Naive thymus-derived CD4-positive, alpha-beta T cell (primary cell): ENCODE results near the gene KCNK17. TPM values are rescaled to one million over a fixed set of nuclear protein-coding genes. Genes with fewer than 3 reads are reported as not detected.

Source experiments
- ATAC-seq: fragments of 150-1000 bp; cut with Tn5 transposase; 2 replicates; pipeline ENCODE4 v1.10.0; 2021; ENCODE audit warnings: mild to moderate bottlenecking, moderate library complexity
- CTCF ChIA-PET: fragments of 350-600 bp; sonication (Branson Sonifier 250); formaldehyde crosslinking; loops from one replicate; lab custom pipeline; 2021; ENCODE audit warnings: antibody characterized with exemption; lab: Charles Lee
- POLR2A ChIA-PET: fragments of 350-600 bp; sonication (Branson Sonifier 250); formaldehyde crosslinking; loops from one replicate; lab custom pipeline; 2021; ENCODE audit warnings: antibody characterized with exemption, inconsistent platforms; lab: Charles Lee
- DNase-seq, 9 donors: peaks; one replicate each; pipeline versions ENCODE4 v3.0.0 to v3.0.0-alpha.2; 2020 to 2022; ENCODE audit warnings: mixed read lengths in 1 of 9
- H3K27ac ChIP-seq: one replicate; pipeline ENCODE4 v1.7.0; 2013; ENCODE audit warnings: mild to moderate bottlenecking, low read depth, low read length, moderate library complexity
- H3K27me3 ChIP-seq, 2 donors: one replicate each; pipeline ENCODE4 v1.7.0; 2013; ENCODE audit warnings: low read length in 2 of 2, mild to moderate bottlenecking in 2 of 2, moderate library complexity in 2 of 2; ENCODE audit not compliant: control insufficient read depth in 2 of 2, insufficient read depth in 2 of 2
- H3K36me3 ChIP-seq, 3 experiments: 1 replicate in 2 of 3; 2 replicates in 1 of 3; pipeline ENCODE4 v1.7.0; 2013; ENCODE audit warnings: low read length in 3 of 3, mild to moderate bottlenecking in 3 of 3, moderate library complexity in 1 of 3; ENCODE audit not compliant: insufficient read depth in 3 of 3, control insufficient read depth in 2 of 3
- H3K4me1 ChIP-seq, 2 donors: one replicate each; pipeline ENCODE4 v1.7.0; 2013; ENCODE audit warnings: low read length in 2 of 2, mild to moderate bottlenecking in 2 of 2, moderate library complexity in 1 of 2; ENCODE audit not compliant: control insufficient read depth in 2 of 2, insufficient read depth in 2 of 2
- H3K4me3 ChIP-seq: 2 replicates; pipeline ENCODE4 v1.7.0; 2013; ENCODE audit warnings: mild to moderate bottlenecking, low read length
- H3K9me3 ChIP-seq, 3 experiments: 1 replicate in 2 of 3; 2 replicates in 1 of 3; pipeline ENCODE4 v1.7.0; 2013; ENCODE audit warnings: low read length in 3 of 3; ENCODE audit not compliant: control insufficient read depth in 2 of 3
- H3K27ac Mint-ChIP-seq, 9 donors: one replicate each; pipeline ENCODE4 v1.8.0; 2020 to 2022; ENCODE audit warnings: mixed read lengths in 9 of 9, mild to moderate bottlenecking in 8 of 9, moderate library complexity in 5 of 9, inconsistent platforms in 2 of 9
- H3K27me3 Mint-ChIP-seq, 5 donors: one replicate each; pipeline ENCODE4 v1.8.0; 2021 to 2022; ENCODE audit warnings: mixed read lengths in 5 of 5, mild to moderate bottlenecking in 1 of 5
- H3K36me3 Mint-ChIP-seq, 5 donors: one replicate each; pipeline ENCODE4 v1.8.0; 2020 to 2022; ENCODE audit warnings: mixed read lengths in 5 of 5, mild to moderate bottlenecking in 3 of 5, inconsistent platforms in 1 of 5
- H3K4me1 Mint-ChIP-seq, 7 donors: one replicate each; pipeline ENCODE4 v1.8.0; 2020 to 2022; ENCODE audit warnings: mixed read lengths in 7 of 7, mild to moderate bottlenecking in 3 of 7, inconsistent platforms in 1 of 7
- H3K4me3 Mint-ChIP-seq, 10 donors: one replicate each; pipeline ENCODE4 v1.8.0; 2020 to 2022; ENCODE audit warnings: mild to moderate bottlenecking in 10 of 10, mixed read lengths in 10 of 10, moderate library complexity in 6 of 10, inconsistent platforms in 2 of 10
- H3K9me3 Mint-ChIP-seq, 11 donors: one replicate each; pipeline ENCODE4 v1.8.0; 2020 to 2022; ENCODE audit warnings: mixed read lengths in 11 of 11, mild to moderate bottlenecking in 4 of 11, inconsistent platforms in 1 of 11, moderate library complexity in 1 of 11
- intact Hi-C, 2 donors: fragments of 100-400 bp; cut with micrococcal nuclease; formaldehyde crosslinking; loops; one replicate each; pipeline ENCODE4 v1.15.1; 2023
- polyA plus RNA-seq, 2 donors: library from polyadenylated mRNA; unstranded; fragments of 300-500 nt; fragmentation: Illumina TruSeq; gene quantifications; one replicate each; pipeline ENCODE4 v1.2.3, GENCODE V29; 2021
- total RNA-seq, 6 experiments: library from RNA in 5 of 6; stranded (reverse) in 5 of 6; gene quantifications; 1 replicate in 5 of 6; 2 replicates in 1 of 6; pipeline ENCODE4 v1.2.3 and lab custom pipeline; 2021 to 2026

The KCNK17 gene
- total and polyA plus RNA-seq, 7 experiments from 2014 or later = 0.72 TPM; not detected in 6

DNA sequence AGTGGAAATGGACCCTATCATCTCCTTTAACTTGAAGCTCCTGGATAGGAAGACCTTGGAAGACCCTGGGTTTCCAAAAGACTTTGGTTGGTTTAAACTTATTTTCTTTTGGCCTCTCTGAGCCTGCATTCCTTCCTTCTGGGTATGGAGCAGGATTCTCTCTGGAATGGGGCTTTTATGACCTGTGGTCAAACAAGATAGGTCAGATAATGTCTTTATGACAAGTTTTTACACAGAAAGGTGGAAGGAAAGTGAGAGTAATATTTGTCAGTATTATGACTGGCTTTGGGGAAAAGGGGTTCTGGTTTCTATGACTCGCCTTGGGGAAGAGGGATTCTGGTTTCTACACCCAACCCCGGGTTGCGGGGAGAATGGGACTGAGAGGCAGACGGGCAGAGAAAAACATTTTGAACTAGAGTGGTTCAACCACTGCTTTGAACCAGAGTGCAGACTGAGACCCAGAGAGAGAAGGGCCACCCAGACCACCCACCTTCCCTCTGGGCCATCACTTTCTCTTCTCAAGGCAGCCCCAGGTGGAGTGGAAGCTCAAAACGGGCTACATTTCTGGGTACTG lies 47.4 kb downstream of the KCNK17 start:
- H3K4me3 Mint-ChIP-seq = no peak overlapping the region
- ChIA-PET POLR2A (no interaction called here), CTCF (no interaction called here)
- Histone ChIP-seq H3K4me3 (no peak overlapping the region), H3K27ac (no peak overlapping the region), H3K36me3 (no peaks in the 10 kb centered on the region), H3K4me1 (no peaks in the 10 kb centered on the region), H3K27me3 (no peaks in the 10 kb centered on the region), H3K9me3 (no peaks in the 10 kb centered on the region)
- DNase-seq (no peak), ATAC-seq (no peak)
- H3K27me3 Mint-ChIP-seq = peaks cover 0 to 9% (median 4%) of the 10 kb centered on the region in 5 donors
- peaks cover 0 to 4% (median 0%) of the 10 kb centered on the region in 7 donors for H3K4me1 Mint-ChIP-seq
- no peak overlapping the region for H3K27ac Mint-ChIP-seq
- no peaks in the 10 kb centered on the region for H3K9me3 Mint-ChIP-seq
- intact Hi-C loops = no loop called here
- H3K36me3 Mint-ChIP-seq = no peaks in the 10 kb centered on the region

DNA sequence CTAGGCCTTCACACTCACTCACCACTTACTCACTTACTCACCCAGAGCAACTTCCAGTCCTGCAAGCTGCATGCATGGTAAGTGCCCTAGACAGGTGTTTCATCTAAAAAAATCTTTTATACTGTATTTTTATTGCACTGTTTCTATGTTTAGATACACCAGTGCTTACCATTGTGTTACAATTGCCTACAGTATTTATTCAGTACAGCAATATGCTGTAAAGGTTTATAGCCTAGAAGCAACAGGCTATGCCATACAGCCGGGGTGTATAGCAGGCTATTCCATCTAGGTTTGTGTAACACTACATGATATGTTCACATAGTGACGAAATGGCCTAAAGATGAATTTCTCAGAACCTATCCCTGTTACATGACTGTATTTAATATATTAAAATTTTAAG lies 47.8 kb downstream of the KCNK17 start:
- no peaks in the 10 kb centered on the region for H3K36me3 Mint-ChIP-seq
- Histone ChIP-seq H3K27me3 (no peaks in the 10 kb centered on the region), H3K27ac (no peak overlapping the region), H3K36me3 (no peaks in the 10 kb centered on the region), H3K4me3 (no peak overlapping the region), H3K4me1 (no peaks in the 10 kb centered on the region), H3K9me3 (no peaks in the 10 kb centered on the region)
- peaks cover 0 to 4% (median 0%) of the 10 kb centered on the region in 7 donors for H3K4me1 Mint-ChIP-seq
- ATAC-seq (no peak), DNase-seq (no peak)
- peaks cover 0 to 11% (median 6%) of the 10 kb centered on the region in 5 donors for H3K27me3 Mint-ChIP-seq
- ChIA-PET POLR2A (no interaction called here), CTCF (no interaction called here)
- no peak overlapping the region for H3K27ac Mint-ChIP-seq
- peaks cover 0 to under 1% (median 0%) of the 10 kb centered on the region in 11 donors for H3K9me3 Mint-ChIP-seq
- H3K4me3 Mint-ChIP-seq = no peak overlapping the region
- intact Hi-C loops = no loop called here

- CTCF ChIA-PET = interaction anchor here (0.6 kb wide), 1 partner anchor 1064 kb away, joined by 3 read pairs; no protein-coding TSS in a partner anchor
- POLR2A ChIA-PET = interaction anchor here (0.6 kb wide), 1 partner anchor 39 kb away, joined by 3 read pairs; no protein-coding TSS in a partner anchor
- intact Hi-C loops = no loop called here
- H3K4me3 ChIP-seq = no peak overlapping the region
- no peaks in the 10 kb centered on the region for H3K9me3 ChIP-seq
- H3K4me1 ChIP-seq = no peaks in the 10 kb centered on the region
- no peak overlapping the region for H3K27ac Mint-ChIP-seq
- ATAC-seq (no peak), DNase-seq (no peak)
- no peaks in the 10 kb centered on the region for H3K27me3 ChIP-seq
- H3K9me3 Mint-ChIP-seq = peaks cover 0 to 2% (median 0%) of the 10 kb centered on the region in 11 donors
- peaks cover 4 to 18% (median 9%) of the 10 kb centered on the region in 5 donors for H3K27me3 Mint-ChIP-seq
- peaks cover 0 to 4% (median 0%) of the 10 kb centered on the region in 7 donors for H3K4me1 Mint-ChIP-seq
- no peak overlapping the region for H3K27ac ChIP-seq
- no peaks in the 10 kb centered on the region for H3K36me3 ChIP-seq
- no peak overlapping the region for H3K4me3 Mint-ChIP-seq
- H3K36me3 Mint-ChIP-seq = no peaks in the 10 kb centered on the region
Measured at GRCh38 chr6:39263303-39264037, 50.7 kb downstream of the KCNK17 start.

DNA sequence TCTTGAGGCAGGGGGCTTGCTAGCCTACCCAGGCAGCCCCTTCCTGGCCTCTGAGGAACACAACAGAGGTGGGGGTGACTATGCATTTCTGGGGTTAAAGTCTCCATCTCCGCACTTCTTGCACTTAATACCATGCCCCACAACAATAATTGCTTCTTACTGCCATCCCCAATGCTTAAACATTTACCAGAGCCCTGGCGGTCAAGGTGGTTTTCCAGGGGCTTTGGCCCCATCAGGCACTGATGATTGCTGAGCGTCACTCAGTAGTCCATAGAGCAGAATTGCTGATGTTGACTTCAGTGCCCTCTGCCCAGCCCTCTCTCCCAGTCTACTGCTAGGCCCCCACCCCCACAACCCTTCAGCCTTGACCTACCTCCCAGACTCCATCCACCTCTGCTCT lies 52.5 kb downstream of the KCNK17 start:
- no peaks in the 10 kb centered on the region for H3K4me1 ChIP-seq
- no peaks in the 10 kb centered on the region for H3K27me3 ChIP-seq
- Mint-ChIP-seq H3K4me1 (peaks cover 0 to 2% (median 0%) of the 10 kb centered on the region in 7 donors), H3K27ac (no peak overlapping the region), H3K27me3 (peaks cover 6 to 14% (median 9%) of the 10 kb centered on the region in 5 donors), H3K9me3 (peaks cover 0 to 2% (median 0%) of the 10 kb centered on the region in 11 donors), H3K36me3 (peaks cover 0 to 4% (median 0%) of the 10 kb centered on the region in 5 donors), H3K4me3 (no peak overlapping the region)
- ATAC-seq (no peak), DNase-seq (no peak)
- H3K36me3 ChIP-seq = no peaks in the 10 kb centered on the region
- no peak overlapping the region for H3K4me3 ChIP-seq
- CTCF ChIA-PET = no interaction called here
- no peaks in the 10 kb centered on the region for H3K9me3 ChIP-seq
- intact Hi-C loops = no loop called here
- H3K27ac ChIP-seq = no peak overlapping the region
- POLR2A ChIA-PET = no interaction called here

- H3K27ac Mint-ChIP-seq = no peak overlapping the region
- Histone ChIP-seq H3K27ac (no peak overlapping the region), H3K36me3 (no peaks in the 10 kb centered on the region), H3K9me3 (no peaks in the 10 kb centered on the region), H3K4me1 (no peaks in the 10 kb centered on the region), H3K27me3 (no peaks in the 10 kb centered on the region), H3K4me3 (no peak overlapping the region)
- ChIA-PET CTCF (no interaction called here), POLR2A (no interaction called here)
- no peak for DNase-seq
- no peak for ATAC-seq
- peaks cover 0 to 2% (median 0%) of the 10 kb centered on the region in 7 donors for H3K4me1 Mint-ChIP-seq
- no peak overlapping the region for H3K4me3 Mint-ChIP-seq
- H3K36me3 Mint-ChIP-seq = peaks cover 0 to 4% (median 0%) of the 10 kb centered on the region in 5 donors
- intact Hi-C loops = no loop called here
- peaks cover 0 to 2% (median 0%) of the 10 kb centered on the region in 11 donors for H3K9me3 Mint-ChIP-seq
- peaks cover 6 to 14% (median 9%) of the 10 kb centered on the region in 5 donors for H3K27me3 Mint-ChIP-seq
Measured at GRCh38 chr6:39260953-39261352, 53.3 kb downstream of the KCNK17 start.

DNA sequence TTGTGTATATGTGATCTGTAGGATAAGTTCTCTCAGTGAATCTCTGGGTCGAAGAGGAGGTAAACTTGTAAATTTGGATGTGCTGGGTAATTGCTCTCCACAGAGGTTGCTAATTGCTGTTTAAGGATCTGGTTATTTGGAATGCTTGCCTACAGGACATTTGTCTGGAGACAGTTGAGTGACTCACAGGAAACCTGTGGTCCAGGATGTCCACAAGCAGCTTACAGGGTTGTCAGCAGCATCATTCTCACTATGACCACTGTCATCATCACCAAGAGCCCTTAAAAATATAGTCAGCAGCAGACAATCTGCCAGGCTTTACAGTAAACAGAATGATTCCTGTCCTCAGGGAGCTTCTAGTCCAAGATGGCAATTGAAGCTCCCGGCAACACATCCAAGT lies 53.8 kb downstream of the KCNK17 start:
- ChIA-PET POLR2A (interaction anchor here (0.6 kb wide), 1 partner anchor 1602 kb away, joined by 5 read pairs; no protein-coding TSS in a partner anchor), CTCF (interaction anchor here (1.0 kb wide), 1 partner anchor 95 kb away, joined by 3 read pairs; no protein-coding TSS in a partner anchor)
- ATAC-seq (no peak), DNase-seq (no peak)
- no peak overlapping the region for H3K4me3 Mint-ChIP-seq
- peaks cover 0 to 4% (median 0%) of the 10 kb centered on the region in 5 donors for H3K36me3 Mint-ChIP-seq
- H3K27ac Mint-ChIP-seq = no peak overlapping the region
- H3K4me1 Mint-ChIP-seq = peaks cover 0 to 2% (median 0%) of the 10 kb centered on the region in 7 donors
- H3K27ac ChIP-seq = no peak overlapping the region
- no peaks in the 10 kb centered on the region for H3K4me1 ChIP-seq
- intact Hi-C loops = no loop called here
- no peaks in the 10 kb centered on the region for H3K27me3 ChIP-seq
- H3K9me3 ChIP-seq = no peaks in the 10 kb centered on the region
- peaks cover 0 to 2% (median 0%) of the 10 kb centered on the region in 11 donors for H3K9me3 Mint-ChIP-seq
- no peak overlapping the region for H3K4me3 ChIP-seq
- no peaks in the 10 kb centered on the region for H3K36me3 ChIP-seq
- H3K27me3 Mint-ChIP-seq = peaks cover 6 to 14% (median 9%) of the 10 kb centered on the region in 5 donors
